Caki2 (cell line): ENCODE data around the gene EQTN. TPM values are rescaled to one million over a fixed set of nuclear protein-coding genes. Genes with fewer than 3 reads are reported as not detected.

Experiments
- DNase-seq: peaks from one replicate; pipeline ENCODE4 v3.0.0-alpha.2; 2015; ENCODE audit warnings: low read depth
- in situ Hi-C: cut with HindIII; loops from 2 replicates; pipeline ENCODE4 v1.10.0; 2016; ENCODE audit warnings: low sequenced_read_pairs, low pct_unique_long_range_greater_than_20kb, mixed read lengths
- total RNA-seq: library from RNA; depleted of rRNA; stranded (reverse); fragments of >200 nt; shearing (Covaris generic); gene quantifications from 2 replicates; pipeline ENCODE4 v1.2.3, GENCODE V29; 2014; ENCODE audit warnings: low replicate concordance; rRNA removed

EQTN gene
- not detected in 2 replicates for total RNA-seq

- in situ Hi-C loops = no loop called here
- no peak for DNase-seq
These were observed at the start of gene EQTN for GRCh38 chr9:27297050-27297449. Gene EQTN (minus strand): TSS chr9:27297150. CDS start chr9:27297055, 95 bp downstream.

GRCh38 chr9:27344776-27345175, 47.8 kb upstream of the EQTN start:
- in situ Hi-C loops = no loop called here

GRCh38 chr9:27341545-27342294, 44.8 kb upstream of the EQTN start:
- in situ Hi-C loops = no loop called here
- DNase-seq = no peak

More at GRCh38 chr9:27344776-27345175, 47.8 kb upstream of the EQTN start:
- DNase-seq = no peak

GRCh38 chr9:27340961-27341511, 44.1 kb upstream of the EQTN start:
- DNase-seq = no peak
- in situ Hi-C loops = no loop called here

GRCh38 chr9:27340285-27340674, 43.3 kb upstream of the EQTN start:
- DNase-seq = no peak
- in situ Hi-C loops = no loop called here

GRCh38 chr9:27339661-27340284, 42.8 kb upstream of the EQTN start:
- no peak for DNase-seq
- in situ Hi-C loops = no loop called here

GRCh38 chr9:27338527-27338903, 41.6 kb upstream of the EQTN start:
- in situ Hi-C loops = no loop called here
- DNase-seq = no peak

- in situ Hi-C loops = no loop called here
- DNase-seq = no peak
These were observed 41.0 kb upstream of the EQTN start for GRCh38 chr9:27337833-27338526.

GRCh38 chr9:27337236-27337635, 40.3 kb upstream of the EQTN start:
- in situ Hi-C loops = no loop called here
- DNase-seq = no peak

GRCh38 chr9:27336829-27337228, 39.9 kb upstream of the EQTN start:
- DNase-seq = no peak
- in situ Hi-C loops = no loop called here

- DNase-seq = no peak
- in situ Hi-C loops = no loop called here
These were observed 39.2 kb upstream of the EQTN start for GRCh38 chr9:27336126-27336525.

GRCh38 chr9:27335075-27335474, 38.1 kb upstream of the EQTN start:
- in situ Hi-C loops = no loop called here
- DNase-seq = no peak

- peak; percentile 54 for DNase-seq
- in situ Hi-C loops = no loop called here
These were observed 36.5 kb upstream of the EQTN start for GRCh38 chr9:27333241-27334052.

GRCh38 chr9:27331393-27331792, 34.4 kb upstream of the EQTN start:
- in situ Hi-C loops = no loop called here
- no peak for DNase-seq

GRCh38 chr9:27329291-27329690, 32.3 kb upstream of the EQTN start:
- in situ Hi-C loops = no loop called here
- DNase-seq = no peak

- DNase-seq = no peak
- in situ Hi-C loops = no loop called here
These were observed 31.5 kb upstream of the EQTN start for GRCh38 chr9:27328483-27328882.

GRCh38 chr9:27311184-27311583, 14.2 kb upstream of the EQTN start:
- in situ Hi-C loops = no loop called here
- DNase-seq = no peak

- no peak for DNase-seq
- in situ Hi-C loops = no loop called here
These were observed 13.6 kb upstream of the EQTN start for GRCh38 chr9:27310582-27310981.
